GM18951 (cell line): ENCODE measurements around the gene KBTBD13.

ENCODE experiments used
- POLR2A ChIP-seq: IDR thresholded peaks from 4 replicates; pipeline ENCODE4 v1.6.1; 2011; ENCODE audit warnings: mild to moderate bottlenecking; ENCODE audit not compliant: insufficient read length, insufficient read depth; ENCODE audit errors: extremely low read depth
- in situ Hi-C: fragments of 300-500 bp; cut with MboI; formaldehyde crosslinking; loops from one replicate; pipeline ENCODE4 v1.12.0; 2022; ENCODE audit warnings: low sequenced_read_pairs, mixed read lengths, inconsistent platforms; ENCODE audit not compliant: unreplicated experiment

Gene KBTBD13

GRCh38 chr15:65055201-65055870 lies 21.2 kb upstream of the KBTBD13 start:
- TF ChIP-seq POLR2A = no peak
- in situ Hi-C loops = no loop called here

- no peak for TF ChIP-seq POLR2A
- in situ Hi-C loops = no loop called here
Observed at GRCh38 chr15:65056106-65056505, 20.4 kb upstream of the KBTBD13 start.

GRCh38 chr15:65056868-65057548 lies 19.5 kb upstream of the KBTBD13 start:
- TF ChIP-seq POLR2A = no peak
- in situ Hi-C loops = no loop called here

GRCh38 chr15:65057549-65057940 lies 19.0 kb upstream of the KBTBD13 start:
- TF ChIP-seq POLR2A = no peak
- in situ Hi-C loops = no loop called here

GRCh38 chr15:65058394-65059368 lies 17.9 kb upstream of the KBTBD13 start:
- TF ChIP-seq POLR2A = no peak
- in situ Hi-C loops = no loop called here

- no peak for TF ChIP-seq POLR2A
Observed at GRCh38 chr15:65059369-65059750, 17.2 kb upstream of the KBTBD13 start.

GRCh38 chr15:65059931-65060596 lies 16.5 kb upstream of the KBTBD13 start:
- in situ Hi-C loops = no loop called here
- no peak for TF ChIP-seq POLR2A

More at GRCh38 chr15:65059369-65059750, 17.2 kb upstream of the KBTBD13 start:
- in situ Hi-C loops = no loop called here

- TF ChIP-seq POLR2A = no peak
- in situ Hi-C loops = no loop called here
Observed at GRCh38 chr15:65060641-65061397, 15.7 kb upstream of the KBTBD13 start.

- no peak for TF ChIP-seq POLR2A
- in situ Hi-C loops = no loop called here
Observed at GRCh38 chr15:65062061-65062460, 14.5 kb upstream of the KBTBD13 start.

GRCh38 chr15:65062726-65063125 lies 13.8 kb upstream of the KBTBD13 start:
- no peak for TF ChIP-seq POLR2A
- in situ Hi-C loops = no loop called here

- in situ Hi-C loops = no loop called here
- no peak for TF ChIP-seq POLR2A
Observed at GRCh38 chr15:65066001-65066634, 10.4 kb upstream of the KBTBD13 start.
